ENCODE results near the gene ATP8B4.

DNA sequence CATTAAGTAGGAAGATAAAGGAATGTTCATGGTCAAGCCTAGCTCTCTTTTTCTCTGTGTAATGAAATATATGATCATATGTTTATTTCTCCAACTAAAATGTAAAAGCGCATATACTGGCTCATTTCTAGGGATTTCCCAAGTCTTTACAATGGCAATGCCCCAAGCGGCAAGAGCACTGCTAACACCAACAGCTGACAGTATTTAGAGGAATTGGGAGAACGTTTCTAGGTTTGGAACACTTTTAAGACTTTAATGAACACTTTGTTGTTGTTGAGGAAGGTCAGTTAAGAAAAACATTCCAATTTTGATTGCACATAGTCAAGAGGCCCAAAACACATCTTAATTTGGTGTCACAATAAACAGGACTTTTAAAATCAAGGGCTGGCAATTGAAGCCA, 132.7 kb downstream of the ATP8B4 start:
- TF ChIP-seq, protein P1, sequence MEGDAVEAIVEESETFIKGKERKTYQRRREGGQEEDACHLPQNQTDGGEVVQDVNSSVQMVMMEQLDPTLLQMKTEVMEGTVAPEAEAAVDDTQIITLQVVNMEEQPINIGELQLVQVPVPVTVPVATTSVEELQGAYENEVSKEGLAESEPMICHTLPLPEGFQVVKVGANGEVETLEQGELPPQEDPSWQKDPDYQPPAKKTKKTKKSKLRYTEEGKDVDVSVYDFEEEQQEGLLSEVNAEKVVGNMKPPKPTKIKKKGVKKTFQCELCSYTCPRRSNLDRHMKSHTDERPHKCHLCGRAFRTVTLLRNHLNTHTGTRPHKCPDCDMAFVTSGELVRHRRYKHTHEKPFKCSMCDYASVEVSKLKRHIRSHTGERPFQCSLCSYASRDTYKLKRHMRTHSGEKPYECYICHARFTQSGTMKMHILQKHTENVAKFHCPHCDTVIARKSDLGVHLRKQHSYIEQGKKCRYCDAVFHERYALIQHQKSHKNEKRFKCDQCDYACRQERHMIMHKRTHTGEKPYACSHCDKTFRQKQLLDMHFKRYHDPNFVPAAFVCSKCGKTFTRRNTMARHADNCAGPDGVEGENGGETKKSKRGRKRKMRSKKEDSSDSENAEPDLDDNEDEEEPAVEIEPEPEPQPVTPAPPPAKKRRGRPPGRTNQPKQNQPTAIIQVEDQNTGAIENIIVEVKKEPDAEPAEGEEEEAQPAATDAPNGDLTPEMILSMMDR (IDR thresholded peaks at IDR 0.05), result no peak
- TF ChIP-seq POLR2A (IDR thresholded peaks at IDR 0.05), result no peak

Data from upper lobe of left lung (tissue), 4 donors.